HG02885 (cell line): Measurements from ENCODE around the gene MGAT4A.
"Not testable (repeated sequence)": the region's sequence is repeated elsewhere in the genome, so short reads cannot be mapped to it uniquely, and the experiment has no call there.

ENCODE experiments used
- ATAC-seq: cut with Tn5 transposase; IDR thresholded peaks from one replicate; pipeline ENCODE4 v1.9.1; 2021; ENCODE audit warnings: mild to moderate bottlenecking; ENCODE audit not compliant: unreplicated experiment, poor library complexity

Gene MGAT4A

DNA sequence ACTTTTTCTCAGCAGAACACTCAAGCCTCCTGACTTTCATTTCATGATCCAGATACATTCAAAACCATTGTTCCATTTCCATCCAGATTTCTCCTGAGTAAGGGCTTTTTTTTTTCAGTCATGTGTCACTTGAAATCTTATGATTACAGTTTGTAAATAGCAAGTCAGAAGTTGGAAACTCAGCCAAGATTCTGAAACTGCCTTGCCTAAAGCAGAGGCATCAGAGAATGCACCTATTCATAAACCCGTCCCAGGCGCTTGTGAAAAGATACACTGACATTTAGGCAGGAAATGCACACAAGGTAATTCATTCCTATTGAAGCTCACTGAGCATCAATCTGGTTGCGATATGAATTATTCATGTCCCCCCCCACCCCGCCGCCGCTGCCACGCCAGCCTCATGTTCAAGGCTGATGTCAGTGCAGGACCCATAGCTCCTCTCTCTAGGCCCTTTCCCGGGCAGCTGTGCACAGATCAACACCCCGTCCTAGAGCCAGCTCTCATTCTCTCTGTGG, 30.4 kb upstream of the MGAT4A start:
- ATAC-seq = no peak

DNA sequence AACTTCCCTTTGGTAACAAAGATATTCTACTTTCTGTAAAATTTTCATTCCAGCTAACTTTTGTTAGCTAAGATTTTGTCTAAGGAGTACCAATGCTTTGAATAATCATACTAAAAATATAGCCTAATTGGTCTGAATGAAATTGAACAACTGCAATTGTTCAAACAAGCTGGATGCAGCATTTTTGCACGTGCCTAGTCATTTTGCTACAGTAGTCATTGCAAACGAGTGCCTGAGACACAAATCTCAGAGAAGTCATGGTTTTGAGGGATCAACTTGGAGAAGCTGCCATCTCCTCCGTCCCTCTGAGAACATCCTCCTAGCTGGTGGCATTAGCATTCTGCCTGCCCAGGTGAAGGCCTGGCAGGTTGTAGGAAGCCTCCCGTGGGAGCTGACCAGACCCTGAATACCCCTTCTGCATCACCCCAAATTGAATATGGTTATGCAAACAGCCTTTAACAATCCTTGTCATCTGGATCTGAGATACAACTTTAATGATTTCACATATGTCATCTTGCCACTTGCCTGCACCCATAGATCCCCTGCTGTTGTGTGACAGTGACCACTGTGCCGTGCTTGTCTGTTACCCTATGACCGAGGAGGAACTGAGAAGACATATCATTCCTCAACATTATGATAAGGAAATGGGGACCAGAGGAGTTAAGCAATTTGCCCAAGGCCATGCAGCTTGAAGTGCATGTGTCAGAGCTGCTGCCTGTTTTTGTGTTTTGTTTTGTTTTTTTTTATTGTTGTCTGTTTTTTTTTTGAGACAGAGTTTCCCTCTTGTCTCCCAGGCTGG, 29.1 kb upstream of the MGAT4A start:
- ATAC-seq = no peak

- ATAC-seq = no peak
Observed at GRCh38 chr2:98759338-98759737, 28.4 kb upstream of the MGAT4A start.

DNA sequence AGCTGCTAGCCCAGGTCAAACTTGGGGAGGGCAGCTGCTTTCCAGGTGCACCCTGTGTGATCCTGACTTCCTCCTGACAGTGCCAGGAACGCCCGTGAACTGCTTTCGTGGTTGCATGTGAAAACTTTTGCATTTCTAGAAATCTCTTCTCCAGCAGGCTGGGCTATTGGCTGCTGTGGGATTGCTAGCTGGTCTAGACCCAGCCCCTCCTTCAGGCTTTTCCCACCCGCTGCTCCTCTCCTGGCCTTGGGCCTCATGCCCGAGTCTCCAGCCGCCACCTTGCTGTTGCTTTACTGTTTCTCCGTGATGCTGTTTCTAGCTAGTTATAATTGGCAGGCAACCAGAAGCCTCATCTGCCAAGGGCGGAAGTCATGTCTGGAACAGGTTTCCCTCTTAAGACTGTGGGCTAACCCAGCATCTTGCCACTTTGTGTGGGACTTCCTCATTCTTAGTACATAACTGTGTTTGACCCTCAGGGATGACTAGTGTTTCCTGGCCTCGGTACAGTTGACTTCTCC, 27.0 kb upstream of the MGAT4A start:
- peak; percentile 89 for ATAC-seq

GRCh38 chr2:98753801-98754200, 22.9 kb upstream of the MGAT4A start:
- no peak for ATAC-seq

- not testable (repeated sequence) for ATAC-seq
Observed at GRCh38 chr2:98752711-98753110, 21.8 kb upstream of the MGAT4A start.

DNA sequence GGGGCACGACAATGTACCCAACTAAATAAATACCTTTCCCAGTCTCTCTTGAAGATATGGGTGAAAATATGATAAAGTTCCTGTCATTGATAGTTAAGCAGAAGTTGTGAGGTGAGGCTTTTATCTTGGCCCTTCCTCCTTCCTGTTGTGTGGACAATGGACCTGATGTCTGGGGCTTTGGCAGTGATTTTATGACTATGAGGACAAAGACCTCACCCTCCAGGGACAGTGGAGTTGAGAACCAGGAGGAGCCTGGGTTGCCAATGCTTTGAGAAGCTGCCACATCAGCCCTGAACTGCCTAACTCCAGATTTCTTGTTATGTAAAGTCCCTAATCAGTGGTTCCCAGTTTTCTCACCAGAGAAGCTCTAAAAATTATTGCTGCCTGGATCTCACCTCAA, 20.8 kb upstream of the MGAT4A start:
- ATAC-seq = no peak

- no peak for ATAC-seq
Observed at GRCh38 chr2:98750593-98751282, 19.8 kb upstream of the MGAT4A start.

- no peak for ATAC-seq
Observed at GRCh38 chr2:98749066-98749450, 18.1 kb upstream of the MGAT4A start.

DNA sequence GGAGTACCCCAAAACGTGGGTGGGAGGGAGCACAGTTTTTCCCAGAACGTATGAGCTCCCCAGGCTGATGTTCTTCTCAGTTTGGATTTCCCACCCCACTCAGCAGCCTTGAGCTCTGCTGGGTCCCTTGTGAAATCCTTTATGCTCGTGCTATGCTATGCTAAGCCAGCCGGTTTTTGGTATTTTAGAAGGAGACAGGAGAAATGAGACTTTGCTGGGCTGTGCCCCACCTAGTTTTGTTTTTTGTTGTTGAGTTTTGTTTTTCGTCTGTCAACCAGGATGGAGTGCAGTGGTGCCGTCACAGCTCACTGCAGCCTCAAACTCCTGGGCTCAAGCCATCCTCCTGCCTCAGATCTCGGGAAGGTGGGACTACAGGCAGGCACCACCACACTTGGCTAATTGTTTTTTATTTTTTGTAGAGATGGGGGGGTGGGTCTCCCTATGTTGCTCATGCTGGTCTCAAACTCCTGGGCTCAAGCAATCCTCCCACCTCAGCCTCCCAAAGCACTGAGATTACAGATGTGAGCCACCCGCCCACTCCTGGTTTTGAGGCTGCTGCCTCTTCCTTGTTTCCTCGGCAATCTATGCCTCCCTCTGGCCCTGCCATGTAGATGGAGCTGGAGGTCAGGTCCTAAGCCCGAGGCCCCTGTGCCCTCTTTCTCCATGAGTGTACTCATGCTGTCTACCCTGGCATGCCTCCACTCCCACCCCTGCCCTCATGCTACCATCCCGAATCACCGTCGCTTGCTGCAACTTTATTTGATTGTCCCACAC, 17.5 kb upstream of the MGAT4A start:
- no peak for ATAC-seq

DNA sequence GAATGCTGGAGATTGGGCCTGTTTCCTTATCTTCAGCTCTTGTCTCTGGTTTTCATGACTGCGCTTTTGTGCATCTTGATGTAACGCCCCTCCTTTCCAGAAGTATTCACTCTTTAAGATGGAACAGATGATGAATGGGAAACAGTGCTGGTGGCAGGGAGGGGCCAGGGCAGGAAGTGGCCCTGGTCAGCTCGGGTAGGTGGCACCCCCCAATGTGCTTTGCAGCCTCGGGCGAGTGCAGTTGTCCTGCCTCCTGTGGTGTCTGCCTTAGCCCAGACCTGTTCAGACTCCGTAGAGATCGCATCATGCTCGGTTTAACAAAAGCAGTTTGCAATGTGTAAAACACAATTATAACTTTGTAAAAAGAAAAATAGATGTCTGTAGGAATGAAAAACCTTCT, 17.0 kb upstream of the MGAT4A start:
- no peak for ATAC-seq

GRCh38 chr2:98746426-98746825, 15.5 kb upstream of the MGAT4A start:
- ATAC-seq = no peak

GRCh38 chr2:98744595-98744994, 13.7 kb upstream of the MGAT4A start:
- ATAC-seq = no peak

DNA sequence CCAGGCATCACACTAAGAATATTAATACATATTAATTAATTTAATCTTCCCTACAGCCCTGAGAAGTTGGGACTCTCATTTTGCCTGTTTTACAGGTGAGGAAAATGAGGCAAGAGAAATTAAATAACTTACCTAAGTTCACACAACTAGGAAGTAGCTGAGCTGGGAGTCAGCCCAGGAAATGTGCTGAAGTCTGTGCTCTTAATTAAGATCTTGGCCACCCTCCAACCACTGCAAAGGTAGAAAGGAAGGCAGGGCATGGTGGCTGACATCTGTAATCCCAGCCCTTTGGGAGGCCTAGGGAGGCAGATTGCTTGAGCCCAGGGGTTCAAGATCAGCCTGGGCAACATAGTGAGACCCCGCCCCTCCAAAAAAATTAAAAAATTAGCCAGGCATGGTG, 12.9 kb upstream of the MGAT4A start:
- no peak for ATAC-seq

DNA sequence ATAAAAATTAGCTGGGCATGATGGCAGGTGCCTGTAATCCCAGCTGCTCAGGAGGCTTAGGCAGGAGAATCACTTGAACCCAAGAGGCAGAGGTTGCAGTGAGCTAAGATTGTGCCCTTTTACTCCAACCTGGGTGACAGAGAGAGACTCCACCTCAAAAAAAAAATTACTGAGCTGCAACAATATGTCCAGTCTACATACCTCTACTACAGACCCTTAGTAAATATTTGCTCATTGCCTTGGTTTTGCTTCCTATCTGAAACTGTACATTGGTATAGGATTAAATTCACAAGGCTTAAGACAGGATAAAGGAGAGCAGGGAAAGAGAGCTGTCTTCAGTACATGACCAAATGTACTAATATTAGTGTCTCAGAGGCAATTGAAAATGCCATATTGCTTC, 8.1 kb upstream of the MGAT4A start:
- no peak for ATAC-seq

GRCh38 chr2:98738304-98738703, 7.4 kb upstream of the MGAT4A start:
- ATAC-seq = no peak

DNA sequence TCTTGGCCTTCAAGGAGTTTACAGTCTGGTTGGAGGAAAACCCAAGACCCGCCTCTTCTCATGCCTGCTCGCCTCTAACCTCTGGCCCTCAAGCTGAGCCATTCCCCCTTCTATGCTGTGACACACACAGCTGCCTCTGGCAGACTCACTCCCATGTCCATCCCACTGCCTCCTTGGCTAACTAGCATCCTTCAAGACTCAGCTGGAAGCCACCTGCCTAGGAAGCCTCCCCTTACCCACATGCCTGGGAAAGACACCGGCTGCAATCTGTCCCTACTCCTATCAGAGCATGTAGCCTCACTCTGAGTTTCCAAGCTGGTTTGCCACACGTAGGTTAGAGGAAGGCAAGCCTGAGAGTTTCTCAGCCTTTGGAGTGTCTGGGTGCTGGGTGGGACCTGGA, 6.9 kb upstream of the MGAT4A start:
- no peak for ATAC-seq

GRCh38 chr2:98736464-98736889, 5.5 kb upstream of the MGAT4A start:
- ATAC-seq = no peak

- ATAC-seq = no peak
Observed at GRCh38 chr2:98734823-98735260, 3.9 kb upstream of the MGAT4A start.

- ATAC-seq = no peak
Observed at GRCh38 chr2:98734162-98734561, 3.2 kb upstream of the MGAT4A start.
